NCI-H524 (cell line): ENCODE results near the gene VPS8.

ENCODE experiments used
- DNase-seq, 2 experiments: peaks; one replicate each; lab custom pipeline; 2025; lab: John Stamatoyannopoulos, UW

Gene VPS8

GRCh38 chr3:185089751-185090150 lies 277.8 kb downstream of the VPS8 start:
- no peak for DNase-seq

GRCh38 chr3:185090811-185091210 lies 278.8 kb downstream of the VPS8 start:
- DNase-seq = no peak

GRCh38 chr3:185093116-185093515 lies 281.1 kb downstream of the VPS8 start:
- no peak for DNase-seq

- DNase-seq = peak; percentile 39 to 80
Measured at GRCh38 chr3:185094697-185095096, 282.7 kb downstream of the VPS8 start.
